IMR-90 (cell line): ENCODE data around the gene KDM3A. TPM values are rescaled to one million over a fixed set of nuclear protein-coding genes. Genes with fewer than 3 reads are reported as not detected.

Experiments used
- ATAC-seq: fragments of 200-7000 bp; cut with Tn5 transposase; 2 replicates; pipeline ENCODE4 v1.9.1; 2020; ENCODE audit warnings: low read depth, mild to moderate bottlenecking, moderate library complexity
- BruUV-seq: library from RNA; stranded (reverse); fragments of 400-500 nt; replicated peaks from 2 replicates; lab custom pipeline; 2021; lab: Mats Ljungman, UMichigan
- CTCF ChIA-PET: fragments of 300-600 bp; formaldehyde crosslinking; extraction: SDS; loops from one replicate; lab custom pipeline; 2021; ENCODE audit warnings: antibody characterized with exemption; lab: Yijun Ruan, JAX
- POLR2A ChIA-PET: fragments of 300-600 bp; sonication (Branson Sonifier 250); formaldehyde crosslinking; loops from one replicate; lab custom pipeline; 2022; ENCODE audit warnings: antibody characterized with exemption; ENCODE audit not compliant: unreplicated experiment; lab: Charles Lee
- DNase-seq: peaks from one replicate; pipeline ENCODE4 v3.0.0; 2013
- H2AFZ ChIP-seq: replicated peaks from 2 replicates; pipeline ENCODE3; 2013; ENCODE audit warnings: low read length, mild to moderate bottlenecking; ENCODE audit not compliant: poor library complexity
- H2AK5ac ChIP-seq: 2 replicates; pipeline ENCODE4 v1.6.1; 2013; ENCODE audit warnings: low read depth, low read length, inconsistent platforms
- H2AK9ac ChIP-seq: replicated peaks from 2 replicates; pipeline ENCODE3; 2013; ENCODE audit warnings: mild to moderate bottlenecking, low read depth, low read length, moderate library complexity; ENCODE audit not compliant: poor library complexity
- H2BK120ac ChIP-seq: 2 replicates; pipeline ENCODE4 v1.6.1; 2013; ENCODE audit warnings: low read depth, low read length, inconsistent platforms
- H2BK15ac ChIP-seq: 3 replicates; pipeline ENCODE4 v1.6.1; 2013; ENCODE audit warnings: low read depth, low read length, inconsistent platforms
- H2BK20ac ChIP-seq: 2 replicates; pipeline ENCODE4 v1.6.1; 2013; ENCODE audit warnings: low read depth, mild to moderate bottlenecking, inconsistent platforms, low read length, moderate library complexity
- H2BK5ac ChIP-seq: 2 replicates; pipeline ENCODE4 v1.6.1; 2013; ENCODE audit warnings: mild to moderate bottlenecking, low read depth, low read length, inconsistent platforms; ENCODE audit not compliant: poor library complexity, severe bottlenecking
- H3K14ac ChIP-seq: replicated peaks from 2 replicates; pipeline ENCODE4 v1.6.1; 2013; ENCODE audit warnings: low read depth, low read length, inconsistent platforms
- H3K18ac ChIP-seq: 2 replicates; pipeline ENCODE4 v1.6.1; 2013; ENCODE audit warnings: low read depth, low read length, control low read depth
- H3K23ac ChIP-seq: 2 replicates; pipeline ENCODE4 v1.6.1; 2013; ENCODE audit warnings: low read depth, low read length, inconsistent platforms
- H3K27ac ChIP-seq: 2 replicates; pipeline ENCODE4 v1.5.1; 2013; ENCODE audit warnings: mild to moderate bottlenecking, control low read depth, low read length; ENCODE audit not compliant: insufficient read depth
- H3K27me3 ChIP-seq: 2 replicates; pipeline ENCODE4 v1.6.1; 2013; ENCODE audit warnings: low read length; ENCODE audit not compliant: control insufficient read depth, insufficient read depth
- H3K36me3 ChIP-seq: 2 replicates; pipeline ENCODE4 v1.6.1; 2013; ENCODE audit warnings: low read length, mixed read lengths; ENCODE audit not compliant: control insufficient read depth, insufficient read depth
- H3K4ac ChIP-seq: 2 replicates; pipeline ENCODE4 v1.6.1; 2013; ENCODE audit warnings: low read depth, low read length, inconsistent platforms
- H3K4me1 ChIP-seq: 2 replicates; pipeline ENCODE4 v1.6.1; 2013; ENCODE audit warnings: low read length, mixed read lengths; ENCODE audit not compliant: control insufficient read depth, insufficient read depth
- H3K4me2 ChIP-seq: 2 replicates; pipeline ENCODE4 v1.6.1; 2013; ENCODE audit warnings: low read depth, mild to moderate bottlenecking, control low read depth, low read length, moderate library complexity
- H3K4me3 ChIP-seq: 2 replicates; pipeline ENCODE4 v1.5.1; 2013; ENCODE audit warnings: low read depth, mild to moderate bottlenecking, control low read depth, low read length, moderate library complexity; ENCODE audit not compliant: insufficient read depth
- H3K56ac ChIP-seq: 2 replicates; pipeline ENCODE4 v1.6.1; 2013; ENCODE audit warnings: low read length, inconsistent platforms; ENCODE audit not compliant: insufficient read depth; ENCODE audit errors: extremely low read depth
- H3K79me1 ChIP-seq, 2 experiments: 2 replicates each; pipeline ENCODE4 v1.6.1; 2013; ENCODE audit warnings: low read length in 2 of 2, inconsistent platforms in 1 of 2, low read depth in 1 of 2
- H3K9ac ChIP-seq: 2 replicates; pipeline ENCODE4 v1.6.1; 2013; ENCODE audit warnings: low read depth, low read length, control low read depth
- H3K9me1 ChIP-seq: 2 replicates; pipeline ENCODE4 v1.6.1; 2013; ENCODE audit warnings: low read length, inconsistent platforms; ENCODE audit not compliant: insufficient read depth
- H3K9me3 ChIP-seq: 2 replicates; pipeline ENCODE4 v1.6.1; 2013; ENCODE audit warnings: low read length; ENCODE audit not compliant: control insufficient read depth, insufficient read depth
- H4K20me1 ChIP-seq: 2 replicates; pipeline ENCODE4 v1.6.1; 2013; ENCODE audit warnings: low read length, inconsistent platforms; ENCODE audit not compliant: insufficient read depth
- H4K5ac ChIP-seq: 2 replicates; pipeline ENCODE4 v1.6.1; 2013; ENCODE audit warnings: mild to moderate bottlenecking, low read depth, low read length, control low read depth
- H4K8ac ChIP-seq, 2 experiments: 2 replicates each; pipeline ENCODE4 v1.6.1; 2013; ENCODE audit warnings: low read depth in 2 of 2, low read length in 2 of 2, control low read depth in 1 of 2, inconsistent platforms in 1 of 2
- H4K91ac ChIP-seq: 2 replicates; pipeline ENCODE4 v1.6.1; 2013; ENCODE audit warnings: low read depth, low read length, inconsistent platforms; ENCODE audit not compliant: insufficient read depth
- BHLHE40 ChIP-seq: fragments of 150-350 bp; IDR thresholded peaks from 2 replicates; pipeline ENCODE4 v1.6.1; 2016; ENCODE audit warnings: mild to moderate bottlenecking, low read depth, low read length
- CEBPB ChIP-seq: IDR thresholded peaks from 2 replicates; pipeline ENCODE4 v1.6.1; 2012; ENCODE audit warnings: low read depth, low read length, improper control_type of control experiment
- CHD1 ChIP-seq: IDR thresholded peaks from 2 replicates; pipeline ENCODE4 v1.6.1; 2012; ENCODE audit warnings: low read depth, low read length, improper control_type of control experiment
- ELK1 ChIP-seq: fragments of 150-350 bp; IDR thresholded peaks from 2 replicates; pipeline ENCODE4 v1.6.1; 2016; ENCODE audit warnings: low read depth, mild to moderate bottlenecking, low read length, moderate library complexity, borderline replicate concordance
- FOS ChIP-seq: fragments of 150-350 bp; IDR thresholded peaks from 2 replicates; pipeline ENCODE4 v1.6.1; 2016; ENCODE audit warnings: low read depth, low read length
- MAFK ChIP-seq: IDR thresholded peaks from 2 replicates; pipeline ENCODE4 v1.6.1; 2012; ENCODE audit warnings: low read depth, low read length, improper control_type of control experiment
- MAZ ChIP-seq: IDR thresholded peaks from 2 replicates; pipeline ENCODE4 v1.6.1; 2012; ENCODE audit warnings: low read depth, mild to moderate bottlenecking, low read length, improper control_type of control experiment, moderate library complexity, borderline replicate concordance
- MXI1 ChIP-seq: IDR thresholded peaks from 2 replicates; pipeline ENCODE4 v1.6.1; 2012; ENCODE audit warnings: low read depth, mild to moderate bottlenecking, low read length, moderate library complexity, borderline replicate concordance
- NFE2L2 ChIP-seq: fragments of 150-350 bp; IDR thresholded peaks from 2 replicates; pipeline ENCODE4 v1.6.1; 2016; ENCODE audit warnings: low read depth, mild to moderate bottlenecking, low read length
- POLR2A ChIP-seq: IDR thresholded peaks from 2 replicates; pipeline ENCODE4 v1.6.1; 2012; ENCODE audit warnings: mild to moderate bottlenecking, low read depth, low read length
- RAD21 ChIP-seq: IDR thresholded peaks from 2 replicates; pipeline ENCODE4 v1.6.1; 2012; ENCODE audit warnings: low read length, improper control_type of control experiment
- RCOR1 ChIP-seq: IDR thresholded peaks from 2 replicates; pipeline ENCODE4 v1.6.1; 2012; ENCODE audit warnings: mild to moderate bottlenecking, low read length, improper control_type of control experiment; ENCODE audit not compliant: insufficient replicate concordance
- RFX5 ChIP-seq: IDR thresholded peaks from 2 replicates; pipeline ENCODE4 v1.8.0; 2012; ENCODE audit warnings: low read depth, mild to moderate bottlenecking, low read length, moderate library complexity
- SMC3 ChIP-seq: fragments of 150-350 bp; IDR thresholded peaks from 2 replicates; pipeline ENCODE4 v1.6.1; 2016; ENCODE audit warnings: low read depth, mild to moderate bottlenecking, antibody characterized with exemption, low read length, moderate library complexity
- WGBS, 2 experiments: methylation state at CpG; one replicate each; pipeline versions ENCODE4 v1.1.5 to v1.1.7; 2013; ENCODE audit warnings: missing lambda C conversion rate in 2 of 2; ENCODE audit not compliant: insufficient read length in 1 of 2; ENCODE audit errors: extremely low coverage in 2 of 2; 5-methylcytosine and 5-hydroxymethylcytosine counted together
- dilution Hi-C: fragments of 300-500 bp; cut with HindIII; formaldehyde crosslinking; loops from one replicate; pipeline ENCODE4 v1.14.3; 2018; ENCODE audit warnings: low sequenced_read_pairs; ENCODE audit not compliant: unreplicated experiment
- in situ Hi-C: fragments of 300-500 bp; cut with MboI; formaldehyde crosslinking; loops from 3 replicates; pipeline ENCODE4 v1.14.3; 2019; ENCODE audit warnings: low sequenced_read_pairs, inconsistent platforms, mixed read lengths
- intact Hi-C: fragments of 100-400 bp; cut with micrococcal nuclease; formaldehyde crosslinking; loops from 2 replicates; pipeline ENCODE4 v1.10.0; 2022
- polyA plus RNA-seq, 3 experiments: library from polyadenylated mRNA; depleted of rRNA; stranded (reverse); fragments of >200 nt; gene quantifications; 2 replicates each; pipeline ENCODE4 v1.2.3, GENCODE V29; 2012; ENCODE audit warnings: low replicate concordance in 1 of 3
- total RNA-seq: library from RNA; depleted of rRNA; stranded (reverse); fragments of >200 nt; gene quantifications from 2 replicates; pipeline ENCODE4 v1.2.3, GENCODE V29; 2012
- TF ChIP-seq, protein P1 (sequence below): fragments of 150-350 bp; IDR thresholded peaks from 2 replicates; pipeline ENCODE4 v1.6.1; 2017; ENCODE audit warnings: mild to moderate bottlenecking, antibody characterized with exemption, low read length, low read depth
- TF ChIP-seq, protein P2 (sequence below): conservative IDR thresholded peaks from 2 replicates; pipeline ENCODE4 v1.5.1; 2012; ENCODE audit warnings: mild to moderate bottlenecking, low read depth, low read length, improper control_type of control experiment

The KDM3A gene
- total and polyA plus RNA-seq, 2 of the 4 experiments (the other 2 are of a cell fraction) = 24.8 to 33.3 TPM

- Histone ChIP-seq H2AK9ac (no peak overlapping the region), H2AFZ (no peak overlapping the region), H3K4me1 (no peaks in the 10 kb centered on the region), H3K9me1 (no peaks in the 10 kb centered on the region; the same call in none of the 2 replicates), H2AK5ac (no peak overlapping the region), H4K8ac (no peak overlapping the region), H4K91ac (no peak overlapping the region), H3K9me3 (peaks cover 10% of the 10 kb centered on the region), H3K4me2 (no peak overlapping the region), H4K5ac (no peak overlapping the region), H3K4me3 (no peak overlapping the region), H3K56ac (no peak overlapping the region), H3K4ac (no peak overlapping the region), H3K18ac (no peak overlapping the region), H4K20me1 (no peaks in the 10 kb centered on the region), H3K79me1 (peaks cover 3% of the 10 kb centered on the region in 2 experiments; a peak in 2 of 4 replicates), H3K9ac (no peak overlapping the region), H3K23ac (no peak overlapping the region), H3K36me3 (peaks cover 39% of the 10 kb centered on the region), H2BK5ac (no peak overlapping the region), H3K27me3 (no peaks in the 10 kb centered on the region), H2BK15ac (no peak overlapping the region), H2BK20ac (no peak overlapping the region), H2BK120ac (no peak overlapping the region), H3K14ac (no peak overlapping the region), H3K27ac (no peak overlapping the region)
- in situ Hi-C loops = no loop called here
- CTCF ChIA-PET = no interaction called here
- no CpG with 5 or more reads among the region's 2 CpGs for WGBS, 2 experiments
- ATAC-seq (no peak), DNase-seq (no peak)
- TF ChIP-seq NFE2L2 (no peak), MXI1 (no peak), POLR2A (no peak), MAFK (no peak), SMC3 (no peak), RAD21 (no peak), FOS (no peak), MAZ (no peak), ELK1 (no peak), BHLHE40 (no peak), CEBPB (no peak), RFX5 (no peak), CHD1 (no peak), RCOR1 (no peak)
- TF ChIP-seq, protein P1, sequence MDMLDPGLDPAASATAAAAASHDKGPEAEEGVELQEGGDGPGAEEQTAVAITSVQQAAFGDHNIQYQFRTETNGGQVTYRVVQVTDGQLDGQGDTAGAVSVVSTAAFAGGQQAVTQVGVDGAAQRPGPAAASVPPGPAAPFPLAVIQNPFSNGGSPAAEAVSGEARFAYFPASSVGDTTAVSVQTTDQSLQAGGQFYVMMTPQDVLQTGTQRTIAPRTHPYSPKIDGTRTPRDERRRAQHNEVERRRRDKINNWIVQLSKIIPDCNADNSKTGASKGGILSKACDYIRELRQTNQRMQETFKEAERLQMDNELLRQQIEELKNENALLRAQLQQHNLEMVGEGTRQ = no peak
- TF ChIP-seq, protein P2, sequence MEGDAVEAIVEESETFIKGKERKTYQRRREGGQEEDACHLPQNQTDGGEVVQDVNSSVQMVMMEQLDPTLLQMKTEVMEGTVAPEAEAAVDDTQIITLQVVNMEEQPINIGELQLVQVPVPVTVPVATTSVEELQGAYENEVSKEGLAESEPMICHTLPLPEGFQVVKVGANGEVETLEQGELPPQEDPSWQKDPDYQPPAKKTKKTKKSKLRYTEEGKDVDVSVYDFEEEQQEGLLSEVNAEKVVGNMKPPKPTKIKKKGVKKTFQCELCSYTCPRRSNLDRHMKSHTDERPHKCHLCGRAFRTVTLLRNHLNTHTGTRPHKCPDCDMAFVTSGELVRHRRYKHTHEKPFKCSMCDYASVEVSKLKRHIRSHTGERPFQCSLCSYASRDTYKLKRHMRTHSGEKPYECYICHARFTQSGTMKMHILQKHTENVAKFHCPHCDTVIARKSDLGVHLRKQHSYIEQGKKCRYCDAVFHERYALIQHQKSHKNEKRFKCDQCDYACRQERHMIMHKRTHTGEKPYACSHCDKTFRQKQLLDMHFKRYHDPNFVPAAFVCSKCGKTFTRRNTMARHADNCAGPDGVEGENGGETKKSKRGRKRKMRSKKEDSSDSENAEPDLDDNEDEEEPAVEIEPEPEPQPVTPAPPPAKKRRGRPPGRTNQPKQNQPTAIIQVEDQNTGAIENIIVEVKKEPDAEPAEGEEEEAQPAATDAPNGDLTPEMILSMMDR = no peak
- intact Hi-C loops = no loop called here
- no TSS peak for BruUV-seq
- dilution Hi-C loops = no loop called here
- POLR2A ChIA-PET = no interaction called here
Measured at GRCh38 chr2:86500325-86501083, 59.3 kb downstream of the KDM3A start.
